BJ (cell line): Measurements from ENCODE around the gene OVAAL. TPM values are rescaled to one million over a fixed set of nuclear protein-coding genes. Genes with fewer than 3 reads are reported as not detected.

Source experiments
- CTCF ChIA-PET: fragments of 350-600 bp; formaldehyde crosslinking; extraction: SDS; loops from one replicate; lab custom pipeline; 2021; ENCODE audit warnings: antibody characterized with exemption, inconsistent platforms; lab: Yijun Ruan, JAX
- POLR2A ChIA-PET: fragments of 300-600 bp; sonication (Branson Sonifier 250); formaldehyde crosslinking; extraction: SDS; loops from one replicate; lab custom pipeline; 2021; ENCODE audit warnings: antibody characterized with exemption; lab: Charles Lee
- DNase-seq: peaks from one replicate; pipeline ENCODE4 v3.0.0-alpha.2; 2011; ENCODE audit warnings: low read depth
- H3K27me3 ChIP-seq: 2 replicates; pipeline ENCODE4 v1.6.0; 2011; ENCODE audit warnings: low read length; ENCODE audit not compliant: control insufficient read depth, insufficient read depth
- H3K36me3 ChIP-seq: 2 replicates; pipeline ENCODE4 v1.5.1; 2011; ENCODE audit warnings: low read length; ENCODE audit not compliant: control insufficient read depth, insufficient read depth
- H3K4me3 ChIP-seq: 2 replicates; pipeline ENCODE4 v1.5.1; 2011; ENCODE audit warnings: low read depth, mild to moderate bottlenecking, control low read depth, low read length
- CTCF ChIP-seq: IDR thresholded peaks from 2 replicates; pipeline ENCODE4 v1.5.1; 2011; ENCODE audit warnings: low read depth, mild to moderate bottlenecking, control low read depth, inconsistent platforms, low read length, moderate library complexity; ENCODE audit not compliant: insufficient read depth
- polyA plus RNA-seq: library from polyadenylated mRNA; depleted of rRNA; stranded (reverse); fragments of >200 nt; gene quantifications from 2 replicates; pipeline ENCODE4 v1.2.3, GENCODE V29; 2011

OVAAL gene
- polyA plus RNA-seq, 1 experiment = not detected

GRCh38 chr1:180555411-180555810 is 3.4 kb upstream of the OVAAL start:
- H3K36me3 ChIP-seq = no peaks in the 10 kb centered on the region
- DNase-seq = no peak
- CTCF ChIA-PET = no interaction called here
- no peak overlapping the region for H3K4me3 ChIP-seq
- no peaks in the 10 kb centered on the region for H3K27me3 ChIP-seq
- TF ChIP-seq CTCF = no peak
- POLR2A ChIA-PET = no interaction called here

GRCh38 chr1:180560200-180560867 is 1.6 kb downstream of the OVAAL start:
- H3K4me3 ChIP-seq = no peak overlapping the region
- no peak for TF ChIP-seq CTCF
- no peaks in the 10 kb centered on the region for H3K27me3 ChIP-seq
- DNase-seq = no peak
- POLR2A ChIA-PET = no interaction called here
- CTCF ChIA-PET = no interaction called here
- no peaks in the 10 kb centered on the region for H3K36me3 ChIP-seq

GRCh38 chr1:180560868-180561600 is 2.3 kb downstream of the OVAAL start:
- H3K36me3 ChIP-seq = no peaks in the 10 kb centered on the region
- ChIA-PET CTCF (no interaction called here), POLR2A (no interaction called here)
- no peak for TF ChIP-seq CTCF
- no peak for DNase-seq
- no peaks in the 10 kb centered on the region for H3K27me3 ChIP-seq
- H3K4me3 ChIP-seq = no peak overlapping the region

GRCh38 chr1:180562640-180563025 is 3.9 kb downstream of the OVAAL start:
- CTCF ChIA-PET = interaction anchor here (0.9 to 1.0 kb wide), 2 partner anchors 9 to 300 kb away, joined by 3 read pairs; no protein-coding TSS in a partner anchor
- H3K36me3 ChIP-seq = no peaks in the 10 kb centered on the region
- H3K4me3 ChIP-seq = no peak overlapping the region
- TF ChIP-seq CTCF = no peak
- H3K27me3 ChIP-seq = no peaks in the 10 kb centered on the region
- no peak for DNase-seq
- POLR2A ChIA-PET = interaction anchor here (0.7 kb wide), 1 partner anchor 457 kb away, joined by 7 read pairs; no protein-coding TSS in a partner anchor
